DOHH2 (cell line): ENCODE measurements around the gene CMKLR1.

Source experiments
- H3F3A ChIP-seq: fragments of 200-600 bp; sonication (generic), shearing (Covaris generic); 2 replicates; pipeline ENCODE4 v1.6.0; 2016; ENCODE audit warnings: antibody characterized with exemption, mild to moderate bottlenecking; ENCODE audit not compliant: control insufficient read depth, insufficient read depth
- H3K27ac ChIP-seq: fragments of 200-600 bp; sonication (generic); 2 replicates; pipeline ENCODE4 v1.5.1; 2014; ENCODE audit warnings: low read depth, mild to moderate bottlenecking, low read length, moderate library complexity
- H3K27me3 ChIP-seq: fragments of 200-600 bp; sonication (generic); 2 replicates; pipeline ENCODE4 v1.6.1; 2014; ENCODE audit warnings: mild to moderate bottlenecking, low read length, mixed read lengths; ENCODE audit not compliant: control insufficient read depth
- H3K36me3 ChIP-seq: fragments of 200-600 bp; sonication (generic); 2 replicates; pipeline ENCODE4 v1.6.1; 2014; ENCODE audit warnings: mild to moderate bottlenecking, low read length, moderate library complexity, mixed read lengths; ENCODE audit not compliant: control insufficient read depth
- H3K4me1 ChIP-seq: fragments of 200-600 bp; sonication (generic); 2 replicates; pipeline ENCODE4 v1.6.1; 2014; ENCODE audit warnings: mild to moderate bottlenecking, low read length, mixed read lengths; ENCODE audit not compliant: control insufficient read depth
- H3K4me2 ChIP-seq: fragments of 200-600 bp; sonication (generic); 2 replicates; pipeline ENCODE4 v1.6.0; 2014; ENCODE audit warnings: mild to moderate bottlenecking, low read length, moderate library complexity
- H3K4me3 ChIP-seq: fragments of 200-600 bp; sonication (generic); 2 replicates; pipeline ENCODE4 v1.5.1; 2014; ENCODE audit warnings: mild to moderate bottlenecking, low read length, mixed read lengths
- H3K79me2 ChIP-seq: fragments of 200-600 bp; sonication (generic); 2 replicates; pipeline ENCODE4 v1.6.1; 2014; ENCODE audit warnings: mild to moderate bottlenecking, low read length, mixed read lengths; ENCODE audit not compliant: control insufficient read depth
- H3K9me2 ChIP-seq: fragments of 200-600 bp; sonication (generic); replicated peaks from 2 replicates; pipeline ENCODE4 v1.6.1; 2014; ENCODE audit warnings: mild to moderate bottlenecking, low read length, mixed read lengths; ENCODE audit not compliant: control insufficient read depth
- H3K9me3 ChIP-seq: fragments of 200-600 bp; sonication (generic); 2 replicates; pipeline ENCODE4 v1.6.1; 2014; ENCODE audit warnings: antibody characterized with exemption, low read length, mixed read lengths; ENCODE audit not compliant: control insufficient read depth, insufficient read depth
- H4K20me1 ChIP-seq: fragments of 200-600 bp; sonication (generic); 2 replicates; pipeline ENCODE4 v1.6.0; 2014; ENCODE audit warnings: low read depth, mild to moderate bottlenecking, antibody characterized with exemption, low read length, moderate library complexity; ENCODE audit not compliant: control insufficient read depth, insufficient read depth
- EZH2phosphoT487 ChIP-seq: fragments of 200-600 bp; sonication (generic); IDR thresholded peaks from 2 replicates; pipeline ENCODE4 v1.6.1; 2017; ENCODE audit warnings: borderline replicate concordance, mild to moderate bottlenecking, antibody characterized with exemption, low read length, moderate library complexity, mixed read lengths
- TF ChIP-seq, protein P1 (sequence below): fragments of 200-600 bp; sonication (generic); IDR thresholded peaks from one replicate; pipeline ENCODE4 v1.5.1; 2014; ENCODE audit warnings: antibody characterized with exemption, mild to moderate bottlenecking, low read depth, low read length; ENCODE audit not compliant: poor library complexity, severe bottlenecking

CMKLR1 gene

DNA sequence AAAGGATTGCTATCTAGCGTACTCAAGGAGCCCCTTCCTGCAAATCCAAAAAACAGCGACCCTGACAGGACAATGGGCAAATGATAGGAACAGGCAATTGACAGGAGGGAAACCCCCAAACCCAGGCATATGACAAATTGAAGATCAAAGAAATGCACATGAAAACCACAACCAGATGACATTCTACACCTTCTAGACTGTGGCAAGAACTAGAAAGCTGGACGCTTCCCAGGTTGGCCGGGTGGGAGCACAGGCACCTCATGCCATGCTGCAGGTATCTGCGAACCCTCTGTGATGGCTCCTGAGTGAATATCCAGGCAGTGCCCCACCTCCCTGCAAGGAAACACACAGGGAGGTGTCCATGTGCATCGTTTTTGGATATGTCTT, 37.1 kb downstream of the CMKLR1 start:
- TF ChIP-seq, protein P1, sequence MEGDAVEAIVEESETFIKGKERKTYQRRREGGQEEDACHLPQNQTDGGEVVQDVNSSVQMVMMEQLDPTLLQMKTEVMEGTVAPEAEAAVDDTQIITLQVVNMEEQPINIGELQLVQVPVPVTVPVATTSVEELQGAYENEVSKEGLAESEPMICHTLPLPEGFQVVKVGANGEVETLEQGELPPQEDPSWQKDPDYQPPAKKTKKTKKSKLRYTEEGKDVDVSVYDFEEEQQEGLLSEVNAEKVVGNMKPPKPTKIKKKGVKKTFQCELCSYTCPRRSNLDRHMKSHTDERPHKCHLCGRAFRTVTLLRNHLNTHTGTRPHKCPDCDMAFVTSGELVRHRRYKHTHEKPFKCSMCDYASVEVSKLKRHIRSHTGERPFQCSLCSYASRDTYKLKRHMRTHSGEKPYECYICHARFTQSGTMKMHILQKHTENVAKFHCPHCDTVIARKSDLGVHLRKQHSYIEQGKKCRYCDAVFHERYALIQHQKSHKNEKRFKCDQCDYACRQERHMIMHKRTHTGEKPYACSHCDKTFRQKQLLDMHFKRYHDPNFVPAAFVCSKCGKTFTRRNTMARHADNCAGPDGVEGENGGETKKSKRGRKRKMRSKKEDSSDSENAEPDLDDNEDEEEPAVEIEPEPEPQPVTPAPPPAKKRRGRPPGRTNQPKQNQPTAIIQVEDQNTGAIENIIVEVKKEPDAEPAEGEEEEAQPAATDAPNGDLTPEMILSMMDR: no peak
- TF ChIP-seq EZH2phosphoT487: no peak
- no peaks in the 10 kb centered on the region for H3K36me3 ChIP-seq
- H3K9me2 ChIP-seq: no peaks in the 10 kb centered on the region
- no peaks in the 10 kb centered on the region for H3K79me2 ChIP-seq
- no peaks in the 10 kb centered on the region for H3K9me3 ChIP-seq
- peaks cover 9% of the 10 kb centered on the region; the same call in 1 of the 2 replicates for H3K27me3 ChIP-seq
- H4K20me1 ChIP-seq: no peaks in the 10 kb centered on the region
- no peaks in the 10 kb centered on the region for H3K4me1 ChIP-seq
- no peak overlapping the region for H3K27ac ChIP-seq
- H3K4me3 ChIP-seq: no peak overlapping the region
- no peak overlapping the region for H3K4me2 ChIP-seq
- no peaks in the 10 kb centered on the region for H3F3A ChIP-seq

DNA sequence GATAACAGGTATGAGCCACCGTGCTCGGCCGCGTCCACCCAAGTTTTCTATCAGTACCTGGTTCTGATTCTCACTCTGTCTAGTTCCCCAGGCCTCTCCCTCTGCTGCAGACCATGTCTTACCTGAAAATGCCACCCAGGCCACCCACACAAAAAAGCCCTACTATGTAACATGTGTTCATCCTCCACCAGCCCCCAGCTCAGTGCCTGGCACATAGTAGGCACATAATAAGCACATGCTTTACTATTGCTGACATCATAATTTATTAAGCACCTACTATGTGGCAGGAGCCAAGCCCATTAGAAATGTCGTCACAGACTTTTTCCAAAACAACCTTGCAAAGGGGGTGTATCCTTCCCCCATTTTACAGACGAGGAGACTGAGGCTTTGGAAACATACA, 37.8 kb downstream of the CMKLR1 start:
- no peak for TF ChIP-seq EZH2phosphoT487
- TF ChIP-seq, protein P1: no peak
- Histone ChIP-seq H3K4me2 (no peak overlapping the region), H3F3A (no peaks in the 10 kb centered on the region), H3K27me3 (peaks cover 9% of the 10 kb centered on the region; the same call in 1 of the 2 replicates), H4K20me1 (no peaks in the 10 kb centered on the region), H3K79me2 (no peaks in the 10 kb centered on the region), H3K4me1 (no peaks in the 10 kb centered on the region), H3K36me3 (no peaks in the 10 kb centered on the region), H3K9me2 (no peaks in the 10 kb centered on the region), H3K9me3 (no peaks in the 10 kb centered on the region), H3K27ac (no peak overlapping the region), H3K4me3 (no peak overlapping the region)

DNA sequence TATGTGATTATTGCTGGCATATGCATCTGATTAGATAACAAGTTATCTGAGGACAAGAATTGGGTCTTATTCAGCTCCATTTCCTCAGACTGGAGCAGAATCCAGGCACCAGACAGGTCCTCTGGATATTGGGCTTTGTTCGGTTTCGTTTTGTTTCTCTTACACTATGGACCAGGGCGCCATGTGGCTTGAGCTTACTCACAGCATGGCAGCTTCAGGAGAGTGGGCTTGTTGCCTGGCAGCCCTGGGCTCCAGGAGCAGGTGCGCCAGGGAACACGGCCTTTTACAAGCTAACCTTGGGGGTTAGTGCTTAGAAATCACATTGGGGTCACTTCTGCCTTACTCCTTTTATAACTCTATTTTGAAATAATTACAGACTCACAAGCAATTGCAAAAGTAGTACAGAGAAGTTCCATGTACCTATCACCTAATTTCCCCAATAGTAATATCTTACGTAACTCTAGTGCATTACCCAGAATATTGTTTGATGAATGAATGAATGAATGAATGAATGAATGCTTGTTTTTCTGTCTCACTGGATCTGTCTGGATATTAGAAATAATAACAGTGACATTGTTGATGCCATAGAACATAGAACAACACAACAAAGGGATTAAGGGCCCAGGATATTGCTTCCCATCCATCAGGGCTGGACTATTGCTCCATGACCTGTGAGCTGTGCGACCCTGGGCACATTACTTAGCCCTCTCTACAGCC, 39.0 kb downstream of the CMKLR1 start:
- Histone ChIP-seq H3K79me2 (no peaks in the 10 kb centered on the region), H4K20me1 (no peaks in the 10 kb centered on the region), H3K9me2 (no peaks in the 10 kb centered on the region)

More for the DNA sequence above, 39.0 kb downstream of the CMKLR1 start:
- peaks cover 11% of the 10 kb centered on the region; the same call in 1 of the 2 replicates for H3K27me3 ChIP-seq
- H3K9me3 ChIP-seq: no peaks in the 10 kb centered on the region
- H3K27ac ChIP-seq: no peak overlapping the region
- H3K4me1 ChIP-seq: no peaks in the 10 kb centered on the region
- no peaks in the 10 kb centered on the region for H3K36me3 ChIP-seq
- no peak for TF ChIP-seq EZH2phosphoT487
- TF ChIP-seq, protein P1: no peak
- H3K4me3 ChIP-seq: no peak overlapping the region
- H3F3A ChIP-seq: no peaks in the 10 kb centered on the region
- no peak overlapping the region for H3K4me2 ChIP-seq
